HG02610 (cell line): ENCODE data around the gene RPS15.
"Not testable (repeated sequence)": the region's sequence is repeated elsewhere in the genome, so short reads cannot be mapped to it uniquely, and the experiment has no call there.

Experiments
- ATAC-seq: cut with Tn5 transposase; IDR thresholded peaks from one replicate; pipeline ENCODE4 v1.9.1; 2021; ENCODE audit warnings: mild to moderate bottlenecking, moderate library complexity; ENCODE audit not compliant: unreplicated experiment

RPS15 gene

DNA sequence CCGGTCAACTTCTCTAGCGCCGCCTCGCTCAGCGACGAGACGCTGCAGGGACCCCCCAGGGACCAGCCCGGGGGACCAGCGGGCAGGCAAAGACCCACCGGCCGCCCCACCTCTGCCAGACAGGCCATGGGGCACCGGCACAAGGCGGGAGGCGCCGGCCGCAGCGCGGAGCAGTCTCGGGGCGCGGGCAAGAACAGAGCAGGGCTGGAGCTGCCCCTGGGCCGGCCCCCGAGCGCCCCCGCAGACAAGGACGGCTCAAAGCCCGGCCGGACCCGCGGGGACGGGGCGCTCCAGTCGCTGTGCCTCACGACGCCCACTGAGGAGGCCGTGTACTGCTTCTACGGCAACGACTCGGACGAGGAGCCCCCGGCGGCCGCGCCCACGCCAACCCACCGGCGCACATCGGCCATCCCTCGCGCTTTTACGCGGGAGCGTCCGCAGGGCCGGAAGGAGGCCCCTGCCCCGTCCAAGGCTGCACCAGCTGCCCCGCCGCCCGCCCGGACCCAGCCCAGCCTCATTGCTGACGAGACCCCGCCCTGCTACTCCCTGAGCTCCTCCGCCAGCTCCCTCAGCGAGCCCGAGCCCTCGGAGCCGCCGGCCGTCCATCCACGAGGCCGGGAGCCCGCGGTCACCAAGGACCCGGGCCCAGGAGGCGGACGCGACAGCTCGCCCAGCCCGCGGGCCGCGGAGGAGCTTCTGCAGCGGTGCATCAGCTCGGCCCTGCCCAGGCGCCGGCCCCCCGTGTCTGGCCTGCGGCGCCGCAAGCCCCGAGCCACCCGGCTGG is 29.5 kb downstream of the RPS15 start:
- no peak for ATAC-seq

DNA sequence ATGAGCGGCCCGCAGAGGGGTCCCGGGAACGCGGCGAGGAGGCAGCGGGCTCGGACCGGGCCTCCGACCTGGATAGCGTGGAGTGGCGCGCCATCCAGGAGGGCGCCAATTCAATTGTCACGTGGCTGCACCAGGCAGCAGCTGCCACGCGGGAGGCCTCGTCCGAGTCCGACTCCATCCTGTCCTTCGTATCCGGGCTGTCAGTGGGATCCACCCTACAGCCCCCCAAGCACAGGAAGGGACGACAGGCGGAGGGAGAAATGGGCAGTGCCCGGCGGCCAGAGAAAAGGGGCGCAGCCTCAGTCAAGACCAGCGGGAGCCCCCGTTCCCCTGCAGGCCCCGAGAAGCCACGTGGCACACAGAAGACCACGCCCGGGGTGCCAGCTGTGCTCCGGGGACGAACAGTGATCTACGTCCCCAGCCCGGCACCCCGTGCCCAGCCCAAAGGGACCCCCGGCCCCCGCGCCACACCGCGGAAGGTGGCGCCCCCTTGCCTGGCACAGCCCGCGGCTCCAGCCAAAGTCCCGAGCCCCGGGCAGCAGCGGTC is 30.2 kb downstream of the RPS15 start:
- no peak for ATAC-seq

GRCh38 chr19:1468821-1469254 is 30.6 kb downstream of the RPS15 start:
- ATAC-seq = no peak

- ATAC-seq = no peak
Measured at GRCh38 chr19:1469255-1470054, 31.3 kb downstream of the RPS15 start.

GRCh38 chr19:1470055-1470304 is 31.8 kb downstream of the RPS15 start:
- no peak for ATAC-seq

- no peak for ATAC-seq
Measured at GRCh38 chr19:1470305-1471009, 32.3 kb downstream of the RPS15 start.

DNA sequence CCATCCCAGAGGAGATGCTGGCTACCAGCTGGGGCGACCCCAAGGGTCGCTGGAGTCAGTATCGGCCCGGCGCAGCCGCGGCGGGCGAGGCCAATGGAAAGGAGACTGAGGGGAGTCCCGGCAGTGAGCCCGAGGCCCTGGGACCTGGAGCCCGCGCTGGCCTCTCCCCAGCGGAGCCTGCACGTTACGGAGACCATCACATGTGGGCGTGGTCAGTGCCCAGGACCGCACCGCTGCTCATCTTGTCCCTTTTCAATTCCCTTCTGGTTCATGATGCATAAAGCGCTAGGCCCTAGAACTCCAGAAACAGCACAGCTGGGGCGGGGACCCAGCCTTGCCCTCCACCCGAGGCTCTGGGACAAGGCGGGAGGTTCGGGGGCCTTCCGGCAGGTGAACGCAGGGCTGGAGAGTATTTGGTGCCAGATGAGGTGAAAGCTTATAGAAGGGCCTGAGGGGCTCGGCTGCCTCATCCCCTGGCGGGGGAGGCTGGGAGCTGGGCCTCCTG is 32.9 kb downstream of the RPS15 start:
- ATAC-seq = no peak

GRCh38 chr19:1471515-1472160 is 33.4 kb downstream of the RPS15 start:
- no peak for ATAC-seq

- no peak for ATAC-seq
Measured at GRCh38 chr19:1472231-1473084, 34.3 kb downstream of the RPS15 start.

- ATAC-seq = no peak
Measured at GRCh38 chr19:1473085-1473851, 35.1 kb downstream of the RPS15 start.

DNA sequence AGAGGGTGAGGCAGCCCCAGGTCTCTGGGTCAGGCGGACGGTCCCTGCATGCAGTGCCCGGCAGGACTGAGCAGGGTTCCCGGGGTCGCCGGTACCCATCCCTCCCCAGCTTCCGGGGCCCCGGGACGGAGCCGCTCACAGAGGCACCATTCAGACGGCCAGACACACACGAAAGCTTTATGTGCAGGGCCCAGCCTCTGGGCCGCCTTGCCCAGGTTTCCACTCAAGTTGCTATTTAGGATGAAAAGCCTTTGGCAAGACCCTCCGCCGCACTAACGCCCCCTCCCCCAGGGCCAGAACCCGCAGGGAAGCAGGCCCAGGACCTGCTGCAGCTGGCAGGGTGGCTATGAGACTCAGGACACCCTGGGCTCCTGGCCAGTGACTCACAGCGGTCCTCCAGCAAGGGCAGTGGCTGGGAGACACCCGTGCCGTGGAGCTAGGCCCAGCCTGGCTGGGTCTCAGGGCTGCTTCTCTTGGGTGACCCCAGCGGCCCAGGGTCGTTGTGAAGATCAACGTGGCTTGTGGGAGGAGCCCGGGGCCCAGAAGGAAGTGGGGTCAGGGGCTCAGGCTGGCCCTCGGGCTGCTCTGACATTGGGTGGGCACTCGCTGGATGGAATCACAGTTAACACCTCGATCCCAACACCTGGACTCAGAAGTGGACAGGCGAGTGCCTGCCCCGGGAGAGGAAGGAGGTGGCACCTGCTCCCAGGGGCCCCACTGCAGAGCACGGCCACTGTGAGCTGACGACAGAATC is 36.0 kb downstream of the RPS15 start:
- ATAC-seq = no peak

DNA sequence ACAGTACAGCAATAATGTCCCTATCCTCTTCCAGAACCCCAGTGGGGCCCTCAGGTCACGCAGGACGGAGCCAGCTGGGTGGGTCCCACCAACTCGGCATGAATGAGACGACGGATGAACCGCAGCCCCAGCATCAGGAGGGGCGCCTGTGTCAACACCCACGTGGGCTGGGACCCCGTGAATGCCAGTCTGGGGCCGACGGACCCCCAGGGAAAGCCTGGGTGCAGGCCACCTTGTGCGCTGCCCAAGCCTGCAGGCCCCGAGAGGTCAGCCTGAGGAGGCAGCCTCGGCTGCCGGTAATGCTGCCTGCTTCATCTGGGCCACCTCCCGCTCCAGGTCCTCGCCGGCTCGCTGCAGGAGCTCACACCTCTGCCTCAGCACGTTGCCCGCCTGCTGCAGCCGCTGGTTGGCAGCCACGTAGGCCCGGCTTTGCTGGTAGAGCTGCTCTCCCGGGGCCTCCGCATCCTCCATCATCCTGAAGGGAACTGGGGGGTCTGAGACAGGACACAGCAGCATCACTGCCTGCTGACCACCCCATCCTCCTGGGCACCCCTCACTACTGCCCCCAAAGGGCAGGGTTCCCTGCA is 36.7 kb downstream of the RPS15 start:
- ATAC-seq = no peak

DNA sequence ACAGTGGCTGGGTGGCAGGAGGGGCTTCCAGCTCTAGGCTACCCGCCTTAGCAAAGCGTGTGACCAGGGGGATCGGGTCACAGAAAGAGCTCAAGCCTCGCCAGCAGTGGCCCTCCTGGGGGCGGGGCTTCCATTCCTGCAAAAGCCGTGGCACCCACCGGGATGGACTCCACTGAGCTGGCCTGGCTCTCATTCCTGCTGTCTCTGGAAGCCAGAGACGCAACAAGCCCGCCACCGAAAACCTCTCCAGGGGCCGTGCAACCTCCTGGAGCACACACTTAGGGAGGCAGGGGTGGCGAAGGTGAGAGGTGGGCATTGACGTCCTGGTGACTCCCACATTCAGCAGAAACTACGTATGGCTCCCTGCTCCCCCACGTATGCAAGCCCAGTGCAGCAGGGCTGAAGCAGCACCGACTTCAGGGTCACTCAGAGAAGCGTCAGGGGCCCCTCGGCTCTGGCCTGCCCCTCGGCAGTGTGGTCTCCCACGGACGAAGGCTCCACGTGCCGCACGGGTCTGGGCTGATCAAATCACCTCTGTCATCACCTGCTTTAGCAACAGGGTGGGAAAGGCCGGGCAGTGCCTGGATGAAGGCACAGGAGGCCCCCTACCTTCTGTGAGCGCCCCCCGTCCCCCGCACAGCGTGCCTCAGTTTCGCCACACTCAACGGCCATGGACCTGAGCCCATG is 37.7 kb downstream of the RPS15 start:
- no peak for ATAC-seq

GRCh38 chr19:1477056-1477455 is 38.9 kb downstream of the RPS15 start:
- ATAC-seq = not testable (repeated sequence)

- peak; percentile 77 for ATAC-seq
Measured at GRCh38 chr19:1478934-1479707, 40.9 kb downstream of the RPS15 start, which contains the start of gene C19orf25. TSS of gene C19orf25 (minus strand) at chr19:1479215. CDS start at chr19:1478903, 312 bp downstream.

DNA sequence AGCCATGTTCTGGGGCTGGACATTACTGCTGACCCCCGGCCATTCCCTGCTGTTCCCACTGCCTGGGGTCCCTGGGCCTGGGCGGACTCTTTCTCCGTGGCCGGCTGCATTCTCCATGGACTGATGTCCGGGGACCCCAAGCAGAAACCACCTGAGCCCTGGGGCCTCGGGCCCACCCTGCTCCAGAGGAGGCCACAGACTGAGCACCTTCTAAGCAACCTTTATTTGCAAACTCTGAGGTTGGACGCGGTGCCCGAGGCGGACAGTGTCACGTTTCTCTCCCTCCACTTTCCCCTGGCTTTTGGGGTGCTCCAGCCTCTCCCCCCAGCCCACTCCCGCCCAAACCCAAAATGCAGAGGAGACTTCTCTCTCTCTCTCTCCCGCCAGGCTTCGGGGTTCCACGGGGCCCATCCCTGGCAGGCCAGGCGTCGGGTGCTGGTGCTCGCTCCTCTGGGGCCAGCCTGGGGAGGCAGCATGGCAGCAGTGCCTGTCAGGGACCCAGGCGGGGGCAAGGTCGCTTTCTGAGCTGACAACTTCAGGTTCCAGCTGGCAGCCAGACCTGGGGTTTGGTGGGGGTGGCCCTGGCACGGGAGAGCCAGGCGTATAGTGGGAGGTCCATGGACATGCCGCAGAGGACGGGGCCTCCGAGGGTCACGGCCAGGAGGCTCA is 43.2 kb downstream of the RPS15 start:
- ATAC-seq = no peak
